HT1080 (cell line): ENCODE data around the gene MRPS2. TPM values are rescaled to one million over a fixed set of nuclear protein-coding genes. Genes with fewer than 3 reads are reported as not detected.
A peak's percentile ranks its signal among the peaks of the same experiment; 100 is the strongest.
"Not testable (repeated sequence)": the region's sequence is repeated elsewhere in the genome, so short reads cannot be mapped to it uniquely, and the experiment has no call there.

ENCODE experiments used
- DNase-seq: peaks from one replicate; pipeline ENCODE4 v3.0.0-alpha.2; 2015; ENCODE audit warnings: low read depth
- total RNA-seq: library from RNA; depleted of rRNA; stranded (reverse); fragments of >200 nt; shearing (Covaris generic); gene quantifications from 2 replicates; pipeline ENCODE4 v1.2.3, GENCODE V29; 2014

Gene MRPS2
- total RNA-seq, 1 experiment from 2014 or later: 170 TPM

GRCh38 chr9:135530146-135530545 is 29.7 kb downstream of the MRPS2 start:
- no peak for DNase-seq

- DNase-seq: no peak
These were observed 30.6 kb downstream of the MRPS2 start for GRCh38 chr9:135531096-135531495.

GRCh38 chr9:135533113-135533512 is 32.6 kb downstream of the MRPS2 start:
- DNase-seq: no peak

- DNase-seq: no peak
These were observed 33.2 kb downstream of the MRPS2 start for GRCh38 chr9:135533674-135534073.

- DNase-seq: not testable (repeated sequence)
These were observed 33.8 kb downstream of the MRPS2 start for GRCh38 chr9:135534192-135534711.

GRCh38 chr9:135534826-135535225 is 34.3 kb downstream of the MRPS2 start:
- DNase-seq: not testable (repeated sequence)

GRCh38 chr9:135535631-135536030 is 35.1 kb downstream of the MRPS2 start:
- not testable (repeated sequence) for DNase-seq

GRCh38 chr9:135536216-135536615 is 35.7 kb downstream of the MRPS2 start:
- DNase-seq: peak; percentile 74

- DNase-seq: peak; percentile 92
These were observed 42.9 kb downstream of the MRPS2 start for GRCh38 chr9:135543262-135543894.

- DNase-seq: no peak
These were observed 44.6 kb downstream of the MRPS2 start for GRCh38 chr9:135544981-135545635.

GRCh38 chr9:135545646-135546176 is 45.2 kb downstream of the MRPS2 start, which contains the start of gene OBP2A:
Gene OBP2A, plus strand, starts transcription at chr9:135546126. Its CDS starts 55 bp downstream, at chr9:135546181.
- DNase-seq: not testable (repeated sequence)

- DNase-seq: not testable (repeated sequence)
These were observed 46.5 kb downstream of the MRPS2 start for GRCh38 chr9:135546792-135547617.

- DNase-seq: no peak
These were observed 47.6 kb downstream of the MRPS2 start for GRCh38 chr9:135547756-135548736.

- not testable (repeated sequence) for DNase-seq
These were observed 49.2 kb downstream of the MRPS2 start for GRCh38 chr9:135549478-135550343.

- no peak for DNase-seq
These were observed 49.9 kb downstream of the MRPS2 start for GRCh38 chr9:135550344-135550918.

GRCh38 chr9:135551031-135551430 is 50.5 kb downstream of the MRPS2 start:
- no peak for DNase-seq

GRCh38 chr9:135551456-135551855 is 51.0 kb downstream of the MRPS2 start:
- DNase-seq: no peak

GRCh38 chr9:135552021-135552697 is 51.7 kb downstream of the MRPS2 start:
- no peak for DNase-seq
